GM21723 (cell line): ENCODE results near the gene RAB3A.
A peak's percentile ranks its signal among the peaks of the same experiment; 100 is the strongest.
"Not testable (repeated sequence)": the region's sequence is repeated elsewhere in the genome, so short reads cannot be mapped to it uniquely, and the experiment has no call there.

Experiments used
- ATAC-seq: cut with Tn5 transposase; IDR thresholded peaks from one replicate; pipeline ENCODE4 v1.9.1; 2021; ENCODE audit warnings: mild to moderate bottlenecking, moderate library complexity; ENCODE audit not compliant: unreplicated experiment

RAB3A gene

DNA sequence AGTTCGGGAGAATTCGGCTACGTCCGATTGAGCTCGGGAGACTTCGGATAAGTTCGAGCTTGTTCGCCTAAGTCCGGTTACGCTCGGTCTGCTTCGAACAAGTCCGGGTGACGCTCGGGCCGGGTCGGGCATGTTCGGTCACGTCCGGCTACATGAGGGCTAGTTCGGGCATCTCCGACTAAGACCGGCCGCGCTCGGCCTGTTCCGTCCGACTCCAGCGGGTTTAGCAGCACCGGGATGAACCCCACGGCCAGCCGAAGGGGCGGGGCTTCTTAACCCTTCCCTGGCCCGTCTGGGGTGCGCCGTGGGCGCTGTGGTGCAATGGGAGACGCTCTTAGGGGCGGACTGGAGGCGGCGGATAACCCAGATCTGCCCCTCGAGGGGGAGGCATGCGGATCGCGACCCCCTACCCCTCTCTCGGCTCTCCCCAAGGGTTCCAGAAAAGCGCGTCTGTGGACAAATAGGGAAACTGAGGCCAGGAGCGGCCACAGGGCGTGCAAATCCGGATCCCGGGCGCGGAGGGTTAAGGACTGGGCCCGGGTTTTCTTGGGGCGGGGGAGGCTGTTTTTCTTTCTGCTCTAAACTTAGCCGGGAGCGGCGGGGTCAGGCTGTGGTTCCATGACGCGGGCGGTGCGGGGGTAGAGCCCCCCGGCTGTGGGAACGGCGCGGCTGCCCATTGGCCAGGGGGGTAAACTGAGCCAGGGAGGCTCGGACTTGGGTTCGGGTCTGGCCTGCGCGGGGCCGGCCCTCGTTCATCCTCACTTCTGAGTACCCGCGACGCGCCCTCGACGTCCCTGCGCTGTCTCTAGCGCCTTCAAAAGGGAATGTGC lies 20.9 kb upstream of the RAB3A start:
- peak; percentile 88 for ATAC-seq

DNA sequence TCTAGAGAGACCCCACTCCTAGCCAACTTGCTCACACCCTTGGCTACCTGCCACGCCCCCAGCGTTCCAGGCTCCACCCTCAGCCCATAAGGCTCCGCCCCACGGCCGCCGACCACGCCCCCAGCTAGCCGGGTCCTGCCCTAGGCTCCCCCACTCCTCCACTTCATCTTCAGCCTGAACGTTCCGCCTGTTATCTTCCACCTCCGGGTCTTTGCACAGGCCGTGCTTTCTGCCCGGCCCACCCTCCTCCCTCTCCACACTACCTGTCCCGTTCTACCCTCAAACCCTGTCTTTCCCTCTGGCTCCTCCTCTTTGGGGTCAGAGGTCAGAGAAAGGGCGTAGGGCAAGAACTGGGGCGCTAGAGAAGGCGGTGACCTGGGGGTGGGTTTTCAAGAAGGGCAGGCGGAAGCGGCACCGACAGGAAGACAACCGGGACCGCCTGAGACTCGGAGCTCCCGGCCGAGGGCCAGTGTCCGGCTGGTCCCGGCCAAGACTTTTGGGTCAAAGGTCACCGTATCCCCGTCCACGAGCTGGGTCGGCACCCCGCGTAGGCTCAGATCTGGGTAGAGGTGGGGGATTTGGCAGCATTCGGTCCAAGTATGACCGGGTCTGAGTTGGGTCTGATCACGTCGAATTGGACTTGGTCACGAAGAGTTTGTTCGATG lies 20.1 kb upstream of the RAB3A start:
- peak; percentile 15 for ATAC-seq

DNA sequence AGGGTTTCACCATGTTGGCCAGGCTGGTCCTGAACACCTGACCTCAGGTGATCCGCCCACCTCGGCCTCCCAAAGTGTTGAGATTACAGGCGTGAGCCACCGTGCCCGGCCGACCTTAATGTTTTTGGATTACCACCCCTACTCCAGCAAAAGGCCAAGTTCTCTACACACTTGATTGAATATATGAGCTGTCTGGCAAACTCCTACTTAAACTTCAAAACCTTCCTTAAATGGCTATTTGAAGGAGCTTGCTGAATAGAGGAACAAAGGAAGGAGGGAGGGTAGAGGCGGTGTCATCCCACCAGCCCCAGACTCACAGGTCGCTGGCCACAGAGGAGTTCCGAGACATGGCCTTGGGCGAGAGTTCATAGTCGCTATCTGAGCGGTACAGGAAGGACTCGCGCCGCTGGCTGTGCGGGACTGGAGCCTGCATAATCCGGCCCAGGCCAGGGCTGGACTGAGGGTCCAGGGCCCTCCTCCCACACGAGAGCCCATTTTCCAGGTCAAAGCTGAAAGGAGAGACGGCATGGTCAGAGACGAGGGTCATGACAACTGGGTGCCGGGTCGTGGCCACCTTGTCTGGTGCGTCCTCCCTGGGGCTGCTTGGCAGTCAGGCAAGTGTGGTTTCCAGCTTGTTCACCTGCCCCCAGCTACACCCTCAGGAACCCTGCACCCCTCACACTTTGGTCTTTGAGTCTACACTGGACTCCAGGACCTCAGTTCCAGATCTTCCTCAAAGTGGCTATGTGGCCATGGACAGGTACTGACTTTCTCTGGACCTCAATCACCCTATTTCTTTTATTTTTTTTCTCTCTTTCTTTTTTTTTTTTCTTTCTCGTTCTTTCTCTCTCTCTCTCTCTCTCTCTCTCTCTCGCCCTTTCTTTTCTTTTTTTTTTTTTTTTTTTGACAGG lies 18.2 kb upstream of the RAB3A start:
- ATAC-seq: no peak

DNA sequence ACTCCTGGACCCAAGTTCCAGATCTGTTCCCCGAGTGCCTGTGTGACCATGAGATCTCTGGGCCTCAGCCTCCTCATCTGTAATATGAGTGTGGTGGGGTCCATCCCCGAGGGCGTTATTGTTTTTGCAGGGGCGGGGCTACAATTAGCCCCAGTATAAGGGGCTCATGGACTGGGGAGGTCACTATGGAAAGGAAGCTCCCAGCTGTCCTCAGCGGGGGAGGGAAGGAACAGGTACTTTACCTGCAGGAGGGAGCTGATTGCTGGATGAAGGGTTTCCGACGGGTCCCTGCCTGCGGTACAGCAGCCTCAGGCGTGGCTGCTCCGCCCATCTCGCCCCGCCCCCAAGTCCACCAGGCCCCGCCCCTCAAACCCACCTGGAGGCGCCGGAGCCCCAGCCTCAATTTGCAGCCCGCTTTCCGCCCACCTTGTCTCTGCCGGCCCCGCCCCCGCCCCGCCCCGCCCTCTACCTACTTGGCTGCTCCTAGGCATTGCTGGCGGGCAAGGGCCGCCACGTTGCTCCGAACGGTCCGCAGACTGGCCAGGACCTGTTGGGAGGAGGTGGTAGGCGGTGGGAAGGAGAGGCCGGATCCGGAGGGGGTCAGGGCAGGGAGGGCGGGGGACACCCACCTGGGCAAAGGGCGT lies 16.9 kb upstream of the RAB3A start:
- ATAC-seq: no peak

DNA sequence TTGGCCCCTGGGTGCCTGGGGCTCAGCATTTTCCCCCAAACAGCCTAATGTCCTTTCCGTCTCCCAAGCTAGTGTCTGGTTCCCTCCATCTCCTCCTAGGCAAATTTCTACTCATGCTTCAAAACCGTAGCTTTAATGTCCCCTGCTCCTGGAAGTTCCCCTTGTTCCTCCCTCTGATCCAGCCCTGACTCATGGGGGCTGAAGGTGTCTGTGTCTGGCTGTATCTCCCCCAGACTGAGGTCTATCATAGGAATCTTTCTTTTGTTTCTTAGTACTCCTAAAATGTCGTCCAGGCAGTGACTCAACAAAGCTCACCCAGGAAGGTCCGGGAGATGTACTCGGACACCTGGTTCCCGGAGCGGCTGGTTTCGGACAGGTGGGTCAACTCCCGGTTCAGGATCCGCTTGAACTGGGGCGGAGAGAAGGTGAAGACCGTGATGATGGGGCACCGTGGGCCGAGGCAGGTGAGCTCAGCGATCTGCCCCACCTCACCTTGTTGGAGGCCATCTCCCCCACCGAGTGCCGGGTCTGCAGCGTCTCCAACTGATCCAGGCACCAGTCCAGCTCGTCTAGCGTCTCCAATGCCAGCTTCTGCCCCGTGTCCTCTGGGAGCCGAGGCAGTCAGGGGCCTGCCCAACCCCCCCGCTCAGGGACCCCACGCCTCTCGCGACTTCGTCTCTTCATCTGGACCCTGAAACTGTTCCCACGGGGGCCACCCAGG lies 16.2 kb upstream of the RAB3A start:
- no peak for ATAC-seq

DNA sequence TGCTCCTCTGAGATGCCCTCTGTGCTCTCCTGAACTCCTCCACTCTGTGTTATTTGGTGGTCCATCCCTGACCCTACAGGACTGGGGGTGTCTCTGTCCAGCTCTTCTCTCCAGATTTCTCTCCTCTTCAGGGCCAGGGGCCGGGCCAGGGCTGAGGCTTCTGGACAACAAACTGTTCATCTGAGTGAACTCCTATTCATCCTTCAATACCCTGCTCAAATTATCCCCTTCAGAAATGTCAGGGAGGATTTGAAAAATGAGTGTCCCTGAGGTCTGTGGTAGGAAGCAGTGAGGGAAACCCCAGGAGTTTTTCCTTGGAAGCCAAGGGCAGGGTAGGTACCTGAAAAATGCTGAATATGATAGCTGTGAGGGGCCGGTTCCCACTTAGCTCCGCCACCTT lies 14.8 kb upstream of the RAB3A start:
- ATAC-seq: no peak

DNA sequence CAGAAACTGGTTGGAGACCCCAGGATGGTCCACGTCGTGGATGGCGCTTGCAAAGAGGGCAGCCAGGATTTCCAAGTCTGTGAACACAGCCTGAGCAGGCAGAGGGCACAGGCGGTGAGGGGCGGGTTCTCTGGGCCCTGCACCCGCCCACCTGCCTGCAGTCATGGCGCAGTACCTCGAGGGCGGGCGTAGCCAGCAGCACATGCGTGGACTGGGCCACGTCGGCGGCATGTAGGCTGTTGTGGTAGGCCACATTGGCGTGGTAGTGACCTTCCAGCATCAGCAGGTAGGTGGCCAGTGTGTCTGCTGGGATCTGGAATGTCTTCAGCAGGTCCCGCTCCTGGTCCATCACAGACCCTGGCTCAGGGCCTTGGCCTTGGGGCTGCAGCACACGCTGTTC lies 14.3 kb upstream of the RAB3A start:
- no peak for ATAC-seq

DNA sequence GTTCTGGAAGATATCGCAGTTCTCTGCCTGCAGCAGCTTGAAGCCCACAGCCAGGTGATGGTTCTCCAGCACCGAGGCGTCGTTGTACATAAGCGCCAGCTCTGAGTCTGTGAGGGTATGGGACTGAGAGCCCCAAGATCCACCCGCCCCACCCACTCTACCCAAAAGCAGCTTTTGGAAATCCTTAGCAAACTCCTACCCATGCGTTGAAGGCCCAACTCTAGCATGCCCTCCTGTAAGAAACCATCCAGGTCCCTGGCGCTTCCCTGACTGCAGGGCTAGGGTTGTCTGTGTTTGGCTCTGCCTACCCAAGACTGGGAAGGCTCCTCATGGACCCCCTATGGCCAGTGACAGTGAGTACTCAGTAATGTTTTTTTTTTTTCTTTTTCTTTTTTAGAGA lies 12.9 kb upstream of the RAB3A start:
- no peak for ATAC-seq

DNA sequence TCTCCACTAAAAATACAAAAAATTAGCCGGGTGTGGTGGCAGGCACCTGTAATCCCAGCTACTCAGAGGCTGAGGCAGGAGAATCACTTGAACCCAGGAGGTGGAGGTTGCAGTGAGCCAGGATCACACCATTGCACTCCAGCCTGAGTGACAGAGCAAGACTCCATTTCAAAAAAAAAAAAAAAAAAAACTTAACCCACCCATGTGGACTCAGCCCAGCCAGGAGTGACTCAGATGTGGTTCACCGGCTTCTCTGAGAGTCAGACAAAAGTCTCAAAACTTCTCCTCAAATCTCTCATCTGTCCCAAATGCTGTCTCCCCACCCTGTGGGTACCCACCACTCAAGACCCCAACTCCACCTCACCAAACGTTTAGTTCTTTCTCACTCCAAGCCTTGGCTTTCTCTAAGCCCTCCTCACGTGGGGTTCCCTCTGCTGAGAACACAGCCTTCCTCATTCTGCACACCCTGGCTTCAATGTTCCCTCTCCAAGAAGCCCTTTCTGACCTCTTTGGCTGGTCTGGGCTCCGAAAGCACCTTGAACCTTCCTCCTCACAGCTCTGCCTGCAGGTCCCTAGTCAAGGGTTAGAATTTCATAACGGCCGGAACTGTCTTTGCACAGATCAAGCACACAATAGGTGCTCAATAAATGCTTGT lies 11.1 kb upstream of the RAB3A start:
- no peak for ATAC-seq

DNA sequence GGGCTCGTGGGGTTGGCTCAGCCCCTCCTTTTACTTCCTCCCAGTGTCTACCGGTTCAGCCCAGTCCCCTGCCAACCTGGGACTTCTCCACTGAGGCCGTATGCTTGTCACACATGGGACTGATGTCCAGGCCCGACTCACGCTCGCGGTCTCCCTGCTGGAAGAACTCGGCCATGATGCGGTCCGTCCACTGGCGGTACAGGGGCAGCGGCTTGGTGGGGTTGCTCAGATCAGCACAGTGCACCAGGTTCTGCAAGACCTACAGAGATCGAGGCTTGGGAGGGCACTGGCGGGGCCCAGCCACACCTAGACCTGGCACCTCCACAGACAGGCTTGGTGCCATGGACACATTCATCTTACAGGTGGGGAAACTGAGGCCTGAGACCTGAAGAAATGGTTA lies 7.8 kb upstream of the RAB3A start:
- no peak for ATAC-seq

DNA sequence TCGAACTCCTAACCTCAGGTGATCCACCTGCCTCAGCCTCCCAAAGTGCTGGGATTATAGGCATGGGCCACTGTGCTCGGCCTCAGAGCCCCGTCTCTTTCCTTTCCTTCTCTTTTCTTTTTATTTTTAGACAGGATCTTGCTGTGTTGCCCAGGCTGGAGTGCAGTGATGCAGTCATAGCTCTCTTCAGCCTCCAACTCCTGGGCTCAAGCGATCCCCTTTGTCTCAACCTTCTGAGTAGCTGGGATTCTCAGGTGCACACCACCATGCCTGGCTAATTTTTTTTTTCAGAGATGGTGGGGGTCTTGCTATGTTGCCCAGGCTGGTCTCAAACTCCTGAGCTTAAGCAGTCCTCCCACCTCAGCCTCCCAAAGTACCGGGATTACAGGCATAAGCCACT lies 6.1 kb upstream of the RAB3A start:
- not testable (repeated sequence) for ATAC-seq

DNA sequence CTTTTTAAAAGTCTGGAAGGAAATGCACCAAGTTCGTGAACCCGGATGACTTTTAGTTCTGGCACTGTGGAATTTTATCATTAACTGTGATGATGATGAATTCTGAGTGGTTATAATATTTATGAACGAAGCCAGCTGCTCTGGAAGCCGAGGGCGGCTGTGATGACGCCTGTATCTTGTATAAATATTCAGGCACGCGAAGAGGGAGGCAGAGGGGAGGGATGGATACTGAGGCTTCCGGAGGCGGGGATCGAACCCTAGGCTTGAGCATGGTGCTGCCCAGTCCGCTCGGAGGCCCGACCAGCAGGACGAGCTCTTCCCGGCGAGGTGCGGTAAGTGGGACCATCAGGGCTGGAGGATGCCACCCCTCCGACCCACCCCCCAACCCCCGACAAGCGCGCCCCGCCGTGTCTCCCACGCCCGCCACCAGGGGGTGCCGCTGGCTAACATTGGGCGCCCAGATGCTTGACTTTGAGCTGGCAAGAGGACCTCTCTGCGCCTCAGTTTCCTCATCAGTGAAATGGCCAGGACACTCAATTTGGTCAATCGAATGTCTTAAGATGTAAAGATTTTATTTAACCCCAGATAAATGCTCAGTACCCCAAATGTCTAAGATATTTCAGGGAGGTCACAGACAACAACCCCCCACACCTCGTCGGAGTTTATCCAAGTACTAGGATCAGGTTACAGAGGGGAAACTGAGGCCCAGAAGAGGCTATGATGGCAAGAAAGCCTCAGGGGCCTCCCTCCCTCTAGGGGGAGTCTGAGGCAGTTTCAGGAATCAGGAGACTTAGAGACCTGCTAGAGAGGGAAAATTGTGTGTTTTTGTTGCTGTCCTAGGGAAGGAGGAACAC lies 4.5 kb upstream of the RAB3A start:
- ATAC-seq: no peak

DNA sequence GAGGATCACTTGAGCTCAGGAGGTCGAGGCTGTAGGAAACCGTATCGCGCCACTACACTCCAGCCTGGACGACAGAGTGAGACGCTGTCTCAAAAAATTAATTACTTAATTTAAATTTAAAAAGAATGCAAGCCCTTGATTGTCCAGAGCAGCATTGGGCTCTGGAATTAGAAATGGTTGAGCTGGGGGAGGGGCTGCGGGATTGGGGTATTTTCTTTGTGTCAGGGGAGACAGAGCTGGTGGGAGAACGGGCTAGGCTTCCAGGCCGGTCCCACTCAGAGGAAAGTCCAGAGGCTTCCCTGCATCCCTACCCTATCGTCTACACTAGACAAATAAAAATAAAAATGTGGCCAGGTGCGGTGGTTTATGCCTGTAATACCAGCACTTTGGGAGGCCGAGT lies 2.2 kb upstream of the RAB3A start:
- ATAC-seq: no peak

DNA sequence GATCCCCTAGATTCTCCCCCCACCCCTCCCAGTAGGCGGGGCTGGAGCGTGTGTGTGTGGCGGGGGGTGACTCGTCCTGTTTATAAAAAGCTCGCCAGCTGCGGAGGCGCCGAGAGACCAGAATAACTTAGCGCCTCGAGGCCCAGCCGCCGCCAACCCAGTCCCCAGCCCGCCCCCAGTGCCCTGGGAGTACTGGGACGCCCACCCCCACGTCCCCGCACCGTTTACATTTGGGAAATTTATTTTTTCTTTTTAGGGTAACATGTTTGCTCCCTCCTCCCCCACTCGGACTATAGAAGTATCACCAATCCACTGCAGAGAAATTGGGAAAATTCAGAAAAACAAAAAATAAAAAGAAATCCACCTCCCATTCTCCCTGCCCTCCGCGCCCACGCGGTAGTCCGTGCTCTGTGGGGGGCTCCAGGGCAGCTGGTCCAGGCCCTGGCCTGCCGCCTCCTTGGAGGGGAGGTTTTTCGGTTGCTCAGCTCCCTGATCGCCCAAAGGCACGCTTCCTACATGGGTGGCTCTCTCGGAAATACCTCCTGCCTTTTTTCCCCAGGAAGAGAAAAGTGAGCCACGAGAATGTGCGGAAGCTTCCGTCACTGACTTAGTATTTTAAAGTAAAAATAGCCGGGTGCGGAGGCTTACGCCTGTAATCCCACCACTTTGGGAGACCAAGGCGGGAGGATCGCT lies 1.5 kb upstream of the RAB3A start:
- no peak for ATAC-seq

DNA sequence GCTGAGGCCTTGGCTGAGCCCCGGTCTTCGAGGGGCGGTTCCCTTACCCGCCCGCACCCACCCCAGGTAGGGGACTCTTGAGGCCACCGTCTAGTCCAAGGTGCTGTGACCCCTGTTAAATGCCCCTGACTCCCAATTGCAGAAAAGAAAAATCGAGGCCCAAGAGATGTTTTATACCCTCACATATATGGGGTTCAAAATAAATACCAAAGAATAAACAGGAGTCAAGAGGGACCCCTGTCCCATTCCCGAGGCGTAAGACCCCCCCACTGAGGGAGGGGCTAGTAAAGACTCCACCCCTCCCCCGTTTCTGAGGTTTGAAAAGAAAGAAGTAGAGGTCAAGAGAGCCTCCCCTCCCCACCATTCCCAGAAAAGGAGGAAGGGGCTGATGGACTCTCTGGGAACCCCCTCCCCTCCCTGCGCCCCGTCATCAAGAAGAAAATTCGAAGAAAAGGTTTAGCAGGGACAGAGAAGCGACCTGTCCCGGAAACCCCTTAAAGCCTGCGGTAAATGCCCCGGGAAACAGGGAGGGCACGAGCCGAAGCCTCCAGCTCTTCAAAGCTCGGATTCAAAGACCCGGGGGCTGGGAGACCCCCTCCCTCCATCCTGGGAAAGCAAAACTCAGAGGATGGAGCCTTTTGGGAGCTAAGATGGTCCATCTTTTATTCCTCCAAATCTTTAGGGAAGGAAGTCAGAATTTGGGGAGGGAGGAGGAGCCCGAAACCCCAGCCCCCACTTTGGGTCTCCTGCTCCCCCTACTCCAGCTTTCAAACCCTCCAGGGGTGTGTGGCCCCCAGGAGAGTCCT lies 755 bp upstream of the RAB3A start:
- ATAC-seq: peak; percentile 26

DNA sequence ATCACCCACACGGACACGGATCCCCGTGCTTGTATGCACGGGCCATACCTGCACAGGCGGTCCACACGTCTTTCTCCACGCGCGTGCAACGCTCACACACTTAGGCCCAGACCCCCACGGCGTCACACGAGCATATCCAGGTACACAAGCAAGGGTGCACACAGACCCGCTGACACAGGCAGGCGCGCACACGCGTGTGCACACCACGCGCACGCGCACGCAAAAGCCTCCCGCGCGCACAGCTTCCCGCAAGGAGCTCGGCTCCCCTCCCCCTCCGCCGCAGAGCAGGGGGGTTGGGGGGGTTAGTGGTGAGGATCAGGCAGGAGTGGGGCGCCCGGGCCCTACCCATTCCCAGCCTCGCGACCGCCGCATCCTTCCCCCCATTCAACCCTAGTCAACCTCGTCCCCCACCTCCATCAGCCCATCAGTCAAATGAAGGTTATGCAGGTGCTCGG lies 407 bp downstream of the RAB3A start:
- ATAC-seq: no peak

DNA sequence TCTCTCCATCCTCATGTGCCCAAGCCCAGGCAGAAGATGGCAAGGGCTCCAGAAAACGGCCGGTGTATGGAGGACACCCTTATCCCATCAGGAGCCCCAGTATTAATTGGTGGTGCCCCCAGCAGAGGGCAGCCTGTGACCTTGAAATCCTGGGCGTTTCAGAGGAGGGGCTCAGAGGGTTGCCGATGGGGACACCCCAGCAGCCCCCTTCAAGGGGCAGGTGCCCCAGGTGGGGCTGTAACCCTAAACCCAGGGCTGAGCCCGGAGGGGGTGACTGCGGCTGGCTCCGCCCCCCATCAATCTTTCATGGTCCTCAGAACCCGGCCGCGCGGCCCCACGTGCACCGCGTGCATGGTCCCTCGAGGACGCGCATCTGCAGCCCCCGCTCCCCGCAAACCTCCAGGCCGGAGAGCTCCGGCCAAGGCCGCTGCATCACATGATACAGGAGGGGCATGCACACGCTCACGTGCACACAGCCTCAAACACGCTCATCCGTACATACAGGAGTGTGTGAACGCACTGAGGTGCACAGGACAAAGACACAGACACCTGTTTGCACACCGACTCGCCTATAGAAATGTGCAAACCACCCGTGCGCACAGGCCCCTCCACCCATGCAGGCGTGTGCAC lies 949 bp downstream of the RAB3A start:
- no peak for ATAC-seq
